KMS-11 (cell line): ENCODE measurements around the gene PTGDR.
A peak's percentile ranks its signal among the peaks of the same experiment; 100 is the strongest.

Experiments
- H2AFZ ChIP-seq: fragments of 200-600 bp; sonication (generic); 2 replicates; pipeline ENCODE4 v1.6.1; 2016; ENCODE audit warnings: antibody characterized with exemption, mixed run types, low read depth
- H3K27ac ChIP-seq: fragments of 200-600 bp; sonication (generic); 2 replicates; pipeline ENCODE4 v1.6.1; 2016; ENCODE audit warnings: mild to moderate bottlenecking, mixed run types
- H3K27me3 ChIP-seq: fragments of 200-600 bp; sonication (generic); 2 replicates; pipeline ENCODE4 v1.6.1; 2017; ENCODE audit warnings: mild to moderate bottlenecking, low read depth, mixed run types, moderate library complexity; ENCODE audit not compliant: insufficient read depth
- H3K36me3 ChIP-seq: fragments of 200-600 bp; sonication (generic); 2 replicates; pipeline ENCODE4 v1.6.1; 2017; ENCODE audit warnings: mild to moderate bottlenecking, mixed run types; ENCODE audit not compliant: insufficient read depth
- H3K4me1 ChIP-seq: fragments of 200-600 bp; sonication (generic); 2 replicates; pipeline ENCODE4 v1.6.1; 2016; ENCODE audit warnings: mild to moderate bottlenecking, low read depth, mixed run types; ENCODE audit not compliant: poor library complexity, severe bottlenecking
- H3K4me2 ChIP-seq: fragments of 200-600 bp; sonication (generic); 2 replicates; pipeline ENCODE4 v1.7.0; 2016; ENCODE audit warnings: mild to moderate bottlenecking, mixed run types
- H3K4me3 ChIP-seq: fragments of 200-600 bp; sonication (generic); IDR thresholded peaks from 2 replicates; pipeline ENCODE4 v1.6.1; 2017; ENCODE audit warnings: low read depth, low read length, mixed read lengths; ENCODE audit not compliant: insufficient read depth
- H3K79me2 ChIP-seq: fragments of 200-600 bp; sonication (generic); 2 replicates; pipeline ENCODE4 v1.6.1; 2016; ENCODE audit warnings: low read depth, mixed run types; ENCODE audit not compliant: insufficient read depth
- H3K9ac ChIP-seq: fragments of 200-600 bp; sonication (generic); 2 replicates; pipeline ENCODE4 v1.6.1; 2016; ENCODE audit warnings: mild to moderate bottlenecking, mixed run types
- H4K20me1 ChIP-seq: fragments of 200-600 bp; sonication (generic); 2 replicates; pipeline ENCODE4 v1.6.1; 2016; ENCODE audit warnings: mild to moderate bottlenecking, mixed run types; ENCODE audit not compliant: insufficient read depth
- CTCF ChIP-seq: fragments of 200-600 bp; sonication (generic); conservative IDR thresholded peaks from 2 replicates; pipeline ENCODE4 v1.6.1; 2017; ENCODE audit warnings: low read depth, mild to moderate bottlenecking, antibody characterized with exemption, low read length, moderate library complexity, mixed read lengths

The PTGDR gene

DNA sequence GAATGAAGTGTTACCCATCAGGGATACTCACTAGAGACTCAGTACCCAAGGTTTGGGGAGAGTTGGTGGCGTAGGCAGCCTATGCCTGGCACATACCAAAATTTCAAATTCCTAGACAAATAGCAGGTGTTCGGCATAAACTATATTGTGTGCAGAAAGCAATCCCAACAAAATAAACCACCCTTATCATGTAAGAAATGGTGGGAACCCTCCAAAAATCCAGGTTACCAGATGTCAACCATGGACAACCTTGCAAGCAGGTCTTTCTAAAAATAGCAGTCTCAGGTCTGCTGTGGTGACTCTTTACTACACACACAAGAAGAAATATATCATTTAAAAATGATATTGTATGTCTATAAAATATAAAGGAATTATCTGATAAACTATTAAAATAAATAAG is 28.9 kb downstream of the PTGDR start:
- H2AFZ ChIP-seq, result no peak overlapping the region
- H3K27me3 ChIP-seq, result no peaks in the 10 kb centered on the region
- no peaks in the 10 kb centered on the region for H3K79me2 ChIP-seq
- no peak for TF ChIP-seq CTCF
- no peak overlapping the region for H3K4me3 ChIP-seq
- no peaks in the 10 kb centered on the region for H4K20me1 ChIP-seq
- no peaks in the 10 kb centered on the region for H3K4me1 ChIP-seq
- no peaks in the 10 kb centered on the region for H3K36me3 ChIP-seq
- H3K4me2 ChIP-seq, result no peak overlapping the region
- no peak overlapping the region for H3K9ac ChIP-seq
- H3K27ac ChIP-seq, result no peak overlapping the region

GRCh38 chr14:52298795-52299194 is 31.3 kb downstream of the PTGDR start:
- no peak overlapping the region for H2AFZ ChIP-seq

GRCh38 chr14:52299692-52300278 is 32.3 kb downstream of the PTGDR start:
- Histone ChIP-seq H3K9ac (no peak overlapping the region), H3K27ac (no peak overlapping the region), H2AFZ (no peak overlapping the region), H4K20me1 (no peaks in the 10 kb centered on the region), H3K4me3 (no peak overlapping the region), H3K36me3 (no peaks in the 10 kb centered on the region), H3K27me3 (no peaks in the 10 kb centered on the region), H3K79me2 (no peaks in the 10 kb centered on the region), H3K4me2 (no peak overlapping the region), H3K4me1 (no peaks in the 10 kb centered on the region)
- peak; percentile 52; the same call in 1 of the 2 replicates for TF ChIP-seq CTCF

More at GRCh38 chr14:52298795-52299194, 31.3 kb downstream of the PTGDR start:
- no peak for TF ChIP-seq CTCF
- Histone ChIP-seq H3K9ac (no peak overlapping the region), H3K4me2 (no peak overlapping the region), H4K20me1 (no peaks in the 10 kb centered on the region), H3K79me2 (no peaks in the 10 kb centered on the region), H3K4me3 (no peak overlapping the region), H3K4me1 (no peaks in the 10 kb centered on the region), H3K36me3 (no peaks in the 10 kb centered on the region), H3K27me3 (no peaks in the 10 kb centered on the region), H3K27ac (no peak overlapping the region)

GRCh38 chr14:52303236-52303635 is 35.7 kb downstream of the PTGDR start:
- Histone ChIP-seq H3K4me2 (no peak overlapping the region), H3K9ac (no peak overlapping the region), H3K4me1 (no peaks in the 10 kb centered on the region), H3K36me3 (no peaks in the 10 kb centered on the region), H4K20me1 (no peaks in the 10 kb centered on the region), H3K27me3 (no peaks in the 10 kb centered on the region), H3K79me2 (no peaks in the 10 kb centered on the region), H2AFZ (no peak overlapping the region), H3K4me3 (no peak overlapping the region), H3K27ac (no peak overlapping the region)
- TF ChIP-seq CTCF, result no peak
